Spleen (tissue), 7 donors: Measurements from ENCODE around the gene ALDH1A1.

Source experiments
- CTCF ChIP-seq, 11 experiments: fragments of 200-600 bp in 7 of 11; fragments of 450-650 bp in 4 of 11; sonication (generic) in 4 of 11; IDR thresholded peaks in 8 of 11; conservative IDR thresholded peaks in 3 of 11; 1 replicate in 7 of 11; 2 replicates in 4 of 11; pipeline versions ENCODE4 v1.4.0 to v1.8.0; 2016 to 2021; ENCODE audit warnings: antibody characterized with exemption in 11 of 11, inconsistent platforms in 4 of 11, mild to moderate bottlenecking in 1 of 11
- POLR2A ChIP-seq, 3 donors: fragments of 450-650 bp; IDR thresholded peaks; one replicate each; pipeline ENCODE4 v1.5.1; 2017; ENCODE audit warnings: antibody characterized with exemption in 3 of 3, mild to moderate bottlenecking in 1 of 3
- POLR2AphosphoS5 ChIP-seq, 3 donors: sonication (generic); formaldehyde crosslinking; IDR thresholded peaks; one replicate each; pipeline ENCODE4 v1.5.1; 2017; ENCODE audit warnings: antibody characterized with exemption in 3 of 3
- donor health status: DM: no; HTN: no; CAD: no; lungs with moderate emphysema.
- donor health status: DM: no; HTN: no; CAD: no.
- donor health status: DM: no; HTN: no; CAD: no.

- no peak for TF ChIP-seq POLR2A (IDR thresholded peaks at IDR 0.05)
- TF ChIP-seq CTCF (IDR thresholded peaks at IDR 0.05 in 8 of 11, conservative IDR thresholded peaks at IDR 0.05 in 3 of 11), result no peak
- TF ChIP-seq POLR2AphosphoS5 (IDR thresholded peaks at IDR 0.05), result no peak
Observed at GRCh38 chr9:72925891-72926290, 27.0 kb downstream of the ALDH1A1 start.
